ENCODE data around the gene MRPS25. TPM values are rescaled to one million over a fixed set of nuclear protein-coding genes. Genes with fewer than 3 reads are reported as not detected.

The MRPS25 gene
- total RNA-seq, 4 donors from 2014 or later = 47.5 to 209 (median 117) TPM

GRCh38 chr3:15091575-15091974 is 26.5 kb upstream of the MRPS25 start:
- TF ChIP-seq POLR2AphosphoS5 (IDR thresholded peaks at IDR 0.05) (no peak), CTCF (IDR thresholded peaks at IDR 0.05) (no peak), EP300 (IDR thresholded peaks at IDR 0.05; ENCODE audit: low read depth) (no peak), POLR2A (IDR thresholded peaks at IDR 0.05) (no peak)
- no peak for DNase-seq
- intact Hi-C loops (cut with DNase I; ENCODE audit: low total_unique reads) = no loop called here
- WGBS, 2 donors (ENCODE audit: low coverage in 1 of 2) = 91 to 95% methylated on average over 4 to 5 of the region's 5 CpGs
- Histone ChIP-seq H3K27me3 (no peaks in the 10 kb centered on the region), H3K27ac (no peak overlapping the region), H3K9me3 (no peaks in the 10 kb centered on the region), H3K4me3 (no peak overlapping the region), H3K4me1 (peaks cover 0 to under 1% (median 0%) of the 10 kb centered on the region in 4 donors), H3K36me3 (peaks cover 0 to 51% (median 18%) of the 10 kb centered on the region in 4 donors)
- in situ Hi-C loops (cut with MboI; ENCODE audit: low pct_ligation_motif_present in 1 of 4, low pct_unique_long_range_greater_than_20kb in 1 of 4, low sequenced_read_pairs in 3 of 4) = no loop called here

GRCh38 chr3:15089201-15089600 is 24.1 kb upstream of the MRPS25 start:
- no peak for TF ChIP-seq CTCF (IDR thresholded peaks at IDR 0.05)
- TF ChIP-seq POLR2AphosphoS5 (IDR thresholded peaks at IDR 0.05) = no peak
- no peak for TF ChIP-seq EP300 (IDR thresholded peaks at IDR 0.05; ENCODE audit: low read depth)
- TF ChIP-seq POLR2A (IDR thresholded peaks at IDR 0.05) = no peak
- Histone ChIP-seq H3K4me1 (no peaks in the 10 kb centered on the region), H3K36me3 (peaks cover 0 to 38% (median 17%) of the 10 kb centered on the region in 4 donors), H3K27me3 (no peaks in the 10 kb centered on the region), H3K9me3 (no peaks in the 10 kb centered on the region), H3K4me3 (no peak overlapping the region), H3K27ac (no peak overlapping the region)
- intact Hi-C loops (cut with DNase I; ENCODE audit: low total_unique reads) (no loop called here), in situ Hi-C loops (cut with MboI; ENCODE audit: low pct_ligation_motif_present in 1 of 4, low pct_unique_long_range_greater_than_20kb in 1 of 4, low sequenced_read_pairs in 3 of 4) (no loop called here)
- 85% methylated on average over 1 of the region's 1 CpG; no CpG with 5 or more reads in 1 of the 2 donors for whole genome bisulfite sequencing, 2 donors (ENCODE audit: low coverage in 1 of 2)
- DNase-seq = no peak

- in situ Hi-C loops (cut with MboI; ENCODE audit: low pct_ligation_motif_present in 1 of 4, low pct_unique_long_range_greater_than_20kb in 1 of 4, low sequenced_read_pairs in 3 of 4) = no loop called here
Observed at GRCh38 chr3:15086699-15087098, 21.6 kb upstream of the MRPS25 start.

GRCh38 chr3:15086263-15086662 is 21.1 kb upstream of the MRPS25 start:
- H3K4me1 ChIP-seq = no peaks in the 10 kb centered on the region
- TF ChIP-seq POLR2A (IDR thresholded peaks at IDR 0.05) (no peak), POLR2AphosphoS5 (IDR thresholded peaks at IDR 0.05) (no peak), EP300 (IDR thresholded peaks at IDR 0.05; ENCODE audit: low read depth) (no peak), CTCF (IDR thresholded peaks at IDR 0.05) (no peak)
- DNase-seq = no peak
- peaks cover 0 to 41% (median 20%) of the 10 kb centered on the region in 4 donors for H3K36me3 ChIP-seq
- in situ Hi-C loops (cut with MboI; ENCODE audit: low pct_ligation_motif_present in 1 of 4, low pct_unique_long_range_greater_than_20kb in 1 of 4, low sequenced_read_pairs in 3 of 4) (no loop called here), intact Hi-C loops (cut with DNase I; ENCODE audit: low total_unique reads) (no loop called here)
- H3K4me3 ChIP-seq = no peak overlapping the region
- H3K27me3 ChIP-seq = no peaks in the 10 kb centered on the region
- H3K27ac ChIP-seq = no peak overlapping the region
- H3K9me3 ChIP-seq = no peaks in the 10 kb centered on the region
- 99 to 100% methylated on average over 2 of the region's 2 CpGs for WGBS, 2 donors (ENCODE audit: low coverage in 1 of 2)

More at GRCh38 chr3:15086699-15087098, 21.6 kb upstream of the MRPS25 start:
- Histone ChIP-seq H3K4me1 (no peaks in the 10 kb centered on the region), H3K27ac (no peak overlapping the region), H3K9me3 (no peaks in the 10 kb centered on the region), H3K36me3 (peaks cover 0 to 41% (median 19%) of the 10 kb centered on the region in 4 donors), H3K27me3 (no peaks in the 10 kb centered on the region), H3K4me3 (no peak overlapping the region)
- TF ChIP-seq POLR2AphosphoS5 (IDR thresholded peaks at IDR 0.05) (no peak), EP300 (IDR thresholded peaks at IDR 0.05; ENCODE audit: low read depth) (no peak), POLR2A (IDR thresholded peaks at IDR 0.05) (no peak), CTCF (IDR thresholded peaks at IDR 0.05) (no peak)
- intact Hi-C loops (cut with DNase I; ENCODE audit: low total_unique reads) = no loop called here
- 87 to 93% methylated on average over 2 of the region's 2 CpGs for WGBS, 2 donors (ENCODE audit: low coverage in 1 of 2)
- DNase-seq = no peak
